Urinary bladder (tissue), 4 donors: Measurements from ENCODE around the gene NPAS3. TPM values are rescaled to one million over a fixed set of nuclear protein-coding genes. Genes with fewer than 3 reads are reported as not detected.

Source experiments
- DNase-seq: peaks from one replicate; pipeline ENCODE4 v3.0.0-alpha.2; 2015; ENCODE audit errors: extremely low spot score
- H3K27ac ChIP-seq: one replicate; pipeline ENCODE4 v1.5.1; 2013; ENCODE audit warnings: low read depth, mild to moderate bottlenecking, moderate library complexity
- H3K36me3 ChIP-seq: one replicate; pipeline ENCODE4 v1.6.1; 2013; ENCODE audit warnings: mild to moderate bottlenecking, moderate library complexity; ENCODE audit not compliant: insufficient read depth
- H3K4me1 ChIP-seq: one replicate; pipeline ENCODE4 v1.6.1; 2013; ENCODE audit warnings: mild to moderate bottlenecking, moderate library complexity; ENCODE audit not compliant: insufficient read depth
- H3K4me3 ChIP-seq: one replicate; pipeline ENCODE4 v1.5.1; 2013; ENCODE audit warnings: low read depth, low read length
- WGBS: extraction: QIAGEN DNeasy Blood & Tissue Kit; methylation state at CpG from one replicate; pipeline ENCODE4 v1.1.7; 2013; 5-methylcytosine and 5-hydroxymethylcytosine counted together
- polyA plus RNA-seq: library from polyadenylated mRNA; stranded (reverse); fragments of 200-250 nt; gene quantifications from one replicate; pipeline ENCODE4 v1.2.3, GENCODE V29; 2013
- total RNA-seq: library from RNA; depleted of rRNA; stranded (reverse); fragments of >200 nt; gene quantifications from one replicate; pipeline ENCODE4 v1.2.3, GENCODE V29; 2014
- donor health status: healthy with polysubstance abuse.
- donor health status: healthy.

NPAS3 gene
- total and polyA plus RNA-seq, 2 donors = 1.0 to 7.1 TPM

DNA sequence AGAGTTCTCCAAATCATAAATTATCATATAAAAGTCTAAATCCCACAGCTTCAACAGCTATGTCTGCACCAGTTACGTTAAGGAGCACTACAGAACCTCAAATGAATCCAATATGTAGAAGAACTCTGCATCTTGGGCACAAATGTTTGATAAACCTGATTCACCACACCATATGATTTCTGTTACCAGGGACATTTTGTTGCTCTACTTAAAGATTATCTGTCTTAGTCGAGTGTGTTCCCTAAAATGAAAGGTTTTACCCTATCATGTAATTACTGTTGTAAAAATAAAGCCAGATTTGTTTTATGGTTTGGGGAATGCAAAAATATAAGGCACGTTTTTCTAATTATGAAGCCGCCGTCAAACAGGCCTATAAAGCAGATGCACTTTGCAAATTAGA is 649.1 kb downstream of the NPAS3 start:
- Histone ChIP-seq H3K36me3 (no peaks in the 10 kb centered on the region), H3K4me1 (no peaks in the 10 kb centered on the region), H3K4me3 (no peak overlapping the region), H3K27ac (no peak overlapping the region)
- WGBS = 73% methylated on average over 5 of the region's 5 CpGs
- no peak for DNase-seq

DNA sequence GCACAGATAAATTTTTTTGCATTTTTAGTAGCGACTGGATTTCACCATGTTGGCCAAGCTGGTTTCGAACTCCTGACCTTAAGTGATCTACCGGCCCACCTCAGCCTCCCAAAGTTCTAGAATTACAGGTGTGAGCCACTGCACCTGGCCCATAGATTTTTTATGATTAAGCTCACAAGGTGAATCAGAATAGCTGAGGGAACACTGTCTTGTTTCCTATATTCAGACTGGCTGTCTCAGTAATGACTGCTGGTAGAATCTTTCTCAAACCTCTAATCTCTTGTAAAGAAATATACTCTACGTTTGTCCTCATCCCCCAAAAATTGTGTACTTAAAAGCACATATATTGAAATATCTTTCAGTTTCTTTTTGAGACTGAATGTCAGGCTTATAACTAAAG is 650.1 kb downstream of the NPAS3 start:
- no peaks in the 10 kb centered on the region for H3K36me3 ChIP-seq
- no peaks in the 10 kb centered on the region for H3K4me1 ChIP-seq
- 95% methylated on average over 4 of the region's 4 CpGs for WGBS
- DNase-seq = no peak
- H3K4me3 ChIP-seq = no peak overlapping the region
- no peak overlapping the region for H3K27ac ChIP-seq

DNA sequence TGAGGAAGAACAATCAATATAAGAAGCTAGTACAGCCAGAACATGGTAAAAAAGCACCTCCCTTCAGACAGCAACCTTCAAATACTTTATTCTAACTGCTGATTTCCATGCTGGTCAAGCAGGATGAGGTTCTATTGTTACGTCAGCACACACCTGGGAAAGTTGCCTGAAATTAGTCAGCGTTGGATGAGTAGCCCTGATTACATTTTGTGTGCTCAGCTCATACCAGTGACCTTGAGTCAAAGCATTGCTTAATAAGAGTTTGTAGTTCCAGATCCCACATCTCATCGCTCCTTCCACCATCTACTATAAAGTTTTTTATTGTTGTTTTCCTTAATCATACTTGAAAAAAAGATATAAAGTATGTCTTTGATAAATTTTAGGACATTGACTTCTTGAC is 650.7 kb downstream of the NPAS3 start:
- 47% methylated on average over 3 of the region's 3 CpGs for WGBS
- Histone ChIP-seq H3K4me3 (no peak overlapping the region), H3K27ac (no peak overlapping the region), H3K4me1 (no peaks in the 10 kb centered on the region), H3K36me3 (no peaks in the 10 kb centered on the region)
- DNase-seq = no peak

DNA sequence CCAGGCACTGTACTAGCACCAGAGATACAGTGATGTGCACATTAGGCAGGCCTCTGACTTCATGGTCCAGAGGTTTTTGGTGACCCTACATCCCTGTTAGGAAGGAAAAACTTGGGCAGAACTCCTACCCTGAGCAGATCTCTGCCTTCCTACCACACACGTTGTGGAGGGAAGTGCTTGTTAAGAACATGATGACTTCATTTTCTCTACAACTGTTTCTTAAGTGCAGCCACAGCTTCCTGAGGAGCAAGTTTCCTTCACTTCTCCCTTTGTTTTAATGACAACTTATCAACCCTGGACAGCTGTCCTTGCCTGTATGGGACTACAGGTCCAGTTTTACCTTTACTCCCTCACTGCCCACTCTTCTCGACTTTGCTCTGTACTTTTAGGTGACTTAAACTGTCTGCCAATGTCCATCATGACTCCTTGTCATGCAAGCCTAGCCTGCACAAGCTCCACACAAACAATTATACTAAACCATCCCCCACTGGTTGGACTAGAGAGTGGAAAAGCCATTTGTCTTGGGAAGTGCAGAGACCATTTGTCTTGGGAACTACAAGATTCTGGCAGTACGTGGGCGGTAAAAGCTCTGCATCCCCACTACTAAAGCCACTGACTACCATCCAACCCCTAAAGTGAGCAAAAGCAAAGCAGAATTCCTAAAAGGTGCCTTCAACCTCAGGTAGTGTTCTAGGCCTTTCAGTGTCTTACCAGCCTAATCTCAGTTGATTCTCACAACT is 652.4 kb downstream of the NPAS3 start:
- WGBS = 84% methylated on average over 4 of the region's 4 CpGs
- no peaks in the 10 kb centered on the region for H3K4me1 ChIP-seq
- H3K4me3 ChIP-seq = no peak overlapping the region
- no peaks in the 10 kb centered on the region for H3K36me3 ChIP-seq
- no peak for DNase-seq
- H3K27ac ChIP-seq = no peak overlapping the region

DNA sequence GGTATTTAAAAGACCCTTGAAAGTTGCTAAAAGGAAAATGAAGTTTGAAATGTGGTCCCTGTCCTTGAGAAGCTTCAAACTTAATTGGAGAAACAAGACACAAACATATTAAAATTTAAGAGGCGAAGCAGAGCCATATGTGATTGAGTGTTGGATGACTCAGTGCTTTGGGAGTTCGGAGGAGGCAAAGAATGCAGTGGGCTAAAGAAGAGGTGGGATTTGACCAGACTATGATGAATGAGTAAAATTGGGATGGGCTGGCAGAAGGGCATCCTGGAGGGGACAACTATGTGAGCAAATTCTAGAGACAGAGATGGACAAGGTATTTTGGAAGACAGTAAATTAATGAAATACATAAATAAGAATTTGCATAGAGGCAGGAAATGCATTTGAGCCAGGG is 653.6 kb downstream of the NPAS3 start:
- Histone ChIP-seq H3K4me3 (no peak overlapping the region), H3K4me1 (no peaks in the 10 kb centered on the region), H3K27ac (no peak overlapping the region), H3K36me3 (no peaks in the 10 kb centered on the region)
- 73% methylated on average over 2 of the region's 2 CpGs for WGBS
- no peak for DNase-seq

DNA sequence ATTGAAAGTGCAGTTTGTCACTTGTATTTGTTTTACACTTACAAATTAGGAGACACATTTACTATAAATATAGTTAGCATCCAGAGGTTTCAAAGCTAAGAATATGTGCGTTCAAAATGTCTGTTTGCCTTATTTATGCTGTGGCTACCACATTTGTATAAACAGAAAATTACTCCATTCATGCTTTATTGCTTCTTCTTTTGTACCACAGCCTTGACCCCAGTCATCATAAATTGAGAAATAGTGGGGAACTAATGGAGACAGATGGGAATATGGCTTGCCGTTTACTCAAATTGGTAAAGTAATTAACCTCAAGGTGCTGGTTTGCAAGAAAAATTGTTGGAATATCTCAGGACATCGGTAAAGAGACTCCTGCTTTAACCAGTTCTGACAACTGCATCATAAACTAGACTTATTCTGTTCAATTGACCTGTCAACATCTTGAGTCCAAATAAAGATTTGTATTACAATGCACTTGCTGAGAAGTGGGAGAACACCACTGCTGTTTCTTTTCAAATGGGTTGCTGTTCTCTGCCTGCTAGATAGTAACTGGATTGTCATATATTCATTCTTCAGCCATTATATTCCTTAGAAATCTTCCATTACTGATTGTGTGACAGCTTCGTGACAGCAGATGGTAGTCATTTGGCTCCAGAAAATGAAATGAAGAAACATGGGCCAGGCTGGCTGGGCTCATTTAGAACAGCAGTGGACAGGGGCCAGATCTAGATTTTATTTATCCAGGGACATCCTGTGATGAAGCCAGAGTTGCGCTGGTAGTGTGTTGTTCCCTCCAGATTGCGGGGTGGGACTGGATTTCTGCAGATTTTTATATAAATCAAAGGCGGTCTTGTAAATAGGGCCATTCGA is 657.8 kb downstream of the NPAS3 start:
- no peak overlapping the region for H3K27ac ChIP-seq
- H3K4me3 ChIP-seq = no peak overlapping the region
- no peak for DNase-seq
- 60% methylated on average over 8 of the region's 8 CpGs for WGBS
- no peaks in the 10 kb centered on the region for H3K36me3 ChIP-seq
- H3K4me1 ChIP-seq = no peaks in the 10 kb centered on the region

DNA sequence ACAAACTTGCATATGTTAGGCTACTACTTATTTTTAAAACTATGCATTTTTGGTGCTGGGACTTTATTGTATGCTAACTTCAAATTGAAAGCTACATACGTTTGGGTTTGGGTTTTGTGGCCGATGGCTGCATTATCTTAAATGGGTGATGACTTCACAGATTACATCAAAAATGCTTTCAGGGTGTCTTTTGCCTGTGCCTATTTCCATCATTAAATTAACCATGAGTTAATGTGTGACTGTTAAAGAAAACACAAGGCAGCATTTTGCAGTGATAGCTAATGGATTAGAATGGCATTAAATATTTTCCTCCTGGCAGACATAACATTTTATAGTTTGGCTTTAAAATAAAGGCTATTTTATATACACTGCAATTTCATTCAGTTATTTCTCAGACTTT is 659.9 kb downstream of the NPAS3 start:
- H3K27ac ChIP-seq = no peak overlapping the region
- H3K36me3 ChIP-seq = no peaks in the 10 kb centered on the region
- WGBS = 73% methylated on average over 2 of the region's 2 CpGs
- no peaks in the 10 kb centered on the region for H3K4me1 ChIP-seq
- no peak for DNase-seq
- no peak overlapping the region for H3K4me3 ChIP-seq

DNA sequence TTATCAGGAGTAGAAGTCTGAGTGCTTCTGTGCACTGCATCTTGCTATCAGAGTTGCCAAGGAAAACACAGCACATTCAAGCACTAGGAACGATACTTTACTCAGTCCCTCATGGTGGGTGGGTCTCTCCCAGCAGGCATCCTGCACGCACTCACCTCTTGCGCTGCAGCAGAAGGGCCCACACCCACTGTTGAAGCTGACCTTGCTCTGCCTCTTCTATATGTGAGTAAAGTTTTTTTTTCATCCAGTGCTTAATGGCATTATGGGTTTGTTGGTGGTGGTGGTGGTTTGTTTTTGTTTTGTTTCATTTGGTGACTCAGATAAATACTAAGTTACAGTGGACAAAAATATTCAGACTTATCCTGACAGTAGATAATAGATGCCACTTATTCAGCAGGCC is 663.7 kb downstream of the NPAS3 start:
- Histone ChIP-seq H3K4me3 (no peak overlapping the region), H3K4me1 (no peaks in the 10 kb centered on the region), H3K36me3 (no peaks in the 10 kb centered on the region), H3K27ac (no peak overlapping the region)
- 93% methylated on average over 3 of the region's 3 CpGs for WGBS
- no peak for DNase-seq

DNA sequence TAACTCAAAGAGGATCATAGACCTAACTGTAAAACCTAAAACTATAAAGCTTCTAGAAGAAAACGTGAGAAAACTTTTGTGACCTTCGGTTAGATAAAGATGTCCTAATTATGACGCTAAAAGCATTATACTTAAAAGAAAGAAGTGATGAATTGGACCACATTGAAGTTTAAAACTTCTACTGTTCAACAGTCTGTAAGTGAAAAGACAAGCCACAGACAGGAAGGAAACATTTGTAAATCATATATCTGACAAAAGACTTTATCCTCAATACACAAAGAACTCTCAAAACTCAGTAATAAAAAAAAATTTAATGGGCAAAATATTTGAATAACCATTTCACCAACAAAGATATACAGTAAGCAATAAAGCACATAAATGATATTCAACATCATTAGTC is 667.9 kb downstream of the NPAS3 start:
- H3K27ac ChIP-seq = no peak overlapping the region
- H3K4me3 ChIP-seq = no peak overlapping the region
- no peaks in the 10 kb centered on the region for H3K36me3 ChIP-seq
- DNase-seq = no peak
- H3K4me1 ChIP-seq = no peaks in the 10 kb centered on the region
- 80% methylated on average over 3 of the region's 3 CpGs for WGBS

DNA sequence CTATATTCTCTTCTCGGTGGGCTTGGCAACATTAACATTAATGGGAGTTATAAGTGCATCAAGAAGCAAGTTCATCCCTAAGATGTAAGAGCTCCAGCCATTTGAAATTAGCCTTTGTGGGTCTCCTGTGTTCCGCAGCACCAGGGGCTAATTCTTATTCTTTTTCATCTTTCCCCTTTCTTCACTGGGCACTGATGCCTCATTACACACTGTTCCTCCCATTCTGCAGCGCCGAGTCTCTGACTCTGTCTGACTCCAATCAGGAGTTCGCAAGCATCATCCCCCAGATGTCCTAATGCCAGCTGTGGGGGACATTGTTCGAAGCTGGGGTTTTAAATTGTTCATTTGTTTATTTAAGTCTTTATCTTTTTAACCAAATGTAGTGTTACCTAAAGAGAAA is 670.9 kb downstream of the NPAS3 start:
- DNase-seq = no peak
- 88% methylated on average over 6 of the region's 6 CpGs for WGBS

DNA sequence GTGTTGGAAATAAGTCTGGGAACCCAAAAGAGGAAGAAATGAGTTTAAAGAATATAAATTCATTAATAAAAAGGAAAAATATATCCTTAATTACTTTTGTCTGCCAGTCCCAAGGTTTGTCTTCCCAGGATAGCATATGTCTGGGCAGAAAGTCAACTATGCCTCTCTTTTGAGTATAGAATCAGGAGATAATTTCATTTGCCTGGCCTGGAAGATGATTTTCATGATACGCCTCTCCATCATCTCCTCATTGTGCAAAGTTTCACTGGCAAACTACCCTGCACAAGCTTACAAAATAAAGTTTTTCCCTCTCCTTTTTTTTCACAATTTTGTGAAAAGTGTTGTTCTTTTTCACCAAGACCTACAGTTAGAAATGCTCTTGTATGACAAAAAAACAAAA is 671.4 kb downstream of the NPAS3 start:
- no peaks in the 10 kb centered on the region for H3K4me1 ChIP-seq

More for the DNA sequence above, 670.9 kb downstream of the NPAS3 start:
- Histone ChIP-seq H3K4me1 (no peaks in the 10 kb centered on the region), H3K36me3 (no peaks in the 10 kb centered on the region), H3K27ac (no peak overlapping the region), H3K4me3 (no peak overlapping the region)

DNA sequence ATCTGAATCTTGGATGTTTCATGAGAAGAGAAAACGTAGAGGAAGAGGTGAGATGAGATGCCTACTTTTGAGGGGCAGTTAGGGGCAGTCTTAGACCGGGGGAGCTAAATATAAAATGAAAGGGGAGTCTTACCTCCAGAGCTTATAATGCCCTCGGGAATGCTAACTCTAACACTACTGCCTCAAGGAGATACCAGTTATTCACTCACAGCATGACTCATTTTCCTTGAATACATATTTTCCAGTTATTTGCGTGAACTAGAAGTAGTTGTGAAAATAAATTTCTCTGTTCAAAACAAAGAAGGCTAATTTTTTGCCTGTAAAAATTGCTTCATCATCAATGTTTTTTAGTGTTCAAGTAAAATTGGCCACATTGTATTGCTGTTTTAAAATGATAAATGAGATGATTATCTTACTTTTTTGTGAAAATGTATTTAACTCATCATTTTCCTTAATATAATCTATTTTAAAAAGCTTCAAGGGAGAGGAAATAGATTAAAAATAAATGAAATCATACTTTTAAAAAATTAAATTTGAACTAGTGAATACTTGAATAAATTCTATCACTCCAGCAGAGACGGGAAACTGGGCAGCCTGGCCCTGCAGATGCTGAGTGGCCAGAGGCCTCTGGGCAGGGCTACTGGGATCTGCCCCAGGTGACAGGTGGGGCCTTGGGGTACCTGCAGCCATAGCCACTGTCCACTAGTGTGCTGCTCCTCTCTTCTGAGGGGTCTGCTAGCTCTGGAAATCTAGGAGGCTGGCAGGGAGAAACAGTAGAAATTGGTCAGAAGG is 672.9 kb downstream of the NPAS3 start:
- no peak for DNase-seq
- Histone ChIP-seq H3K36me3 (no peaks in the 10 kb centered on the region), H3K4me1 (no peaks in the 10 kb centered on the region), H3K27ac (no peak overlapping the region), H3K4me3 (no peak overlapping the region)
- WGBS = 83% methylated on average over 5 of the region's 5 CpGs

More for the DNA sequence above, 671.4 kb downstream of the NPAS3 start:
- 99% methylated on average over 1 of the region's 1 CpG for WGBS
- H3K36me3 ChIP-seq = no peaks in the 10 kb centered on the region
- no peak overlapping the region for H3K27ac ChIP-seq
- DNase-seq = no peak
- no peak overlapping the region for H3K4me3 ChIP-seq

DNA sequence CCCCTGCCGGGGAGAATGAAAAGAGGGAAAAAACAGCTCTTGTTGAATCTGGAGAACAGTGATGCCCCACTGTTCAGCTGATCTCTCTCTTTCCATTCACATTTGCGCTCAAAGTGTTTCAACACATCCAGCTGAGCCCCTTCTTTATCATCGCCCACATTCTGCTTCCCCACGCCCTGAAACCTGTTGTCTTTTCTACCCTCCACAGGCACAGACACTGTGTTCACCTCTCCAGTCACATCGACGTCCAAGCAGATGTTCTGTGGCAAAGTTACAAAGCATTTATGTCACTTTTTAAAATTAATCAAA is 673.5 kb downstream of the NPAS3 start:
- 74% methylated on average over 6 of the region's 6 CpGs for WGBS
- Histone ChIP-seq H3K4me3 (no peak overlapping the region), H3K27ac (no peak overlapping the region), H3K36me3 (no peaks in the 10 kb centered on the region), H3K4me1 (no peaks in the 10 kb centered on the region)
- DNase-seq = no peak

DNA sequence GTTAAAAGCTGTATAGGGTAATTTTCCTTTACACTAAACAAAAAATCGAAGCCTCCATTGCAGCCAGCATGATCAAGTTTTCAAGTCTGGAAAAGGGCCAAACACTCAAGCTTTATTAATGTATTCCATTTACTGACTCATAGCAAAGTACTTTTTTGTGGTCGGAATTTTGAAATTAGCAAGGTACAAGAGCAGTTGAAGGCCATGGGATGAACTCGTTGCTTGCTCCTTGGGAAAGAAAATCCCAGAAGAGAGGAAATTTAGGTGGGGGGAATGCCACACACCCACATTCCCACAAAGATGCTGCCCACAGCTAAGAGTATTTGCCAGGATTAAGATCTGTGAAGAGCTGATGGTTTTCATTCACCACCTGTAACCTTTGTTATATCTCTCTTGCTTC is 678.5 kb downstream of the NPAS3 start:
- Histone ChIP-seq H3K4me3 (no peak overlapping the region), H3K36me3 (no peaks in the 10 kb centered on the region), H3K27ac (no peak overlapping the region), H3K4me1 (no peaks in the 10 kb centered on the region)
- no peak for DNase-seq
- WGBS = 66% methylated on average over 3 of the region's 3 CpGs
